HG03558 (cell line): ENCODE data around the gene GPC6.

ENCODE experiments used
- ATAC-seq: cut with Tn5 transposase; IDR thresholded peaks from one replicate; pipeline ENCODE4 v1.9.1; 2021; ENCODE audit warnings: moderate number of reproducible peaks; ENCODE audit not compliant: unreplicated experiment; ENCODE audit errors: extremely low read depth

The GPC6 gene

DNA sequence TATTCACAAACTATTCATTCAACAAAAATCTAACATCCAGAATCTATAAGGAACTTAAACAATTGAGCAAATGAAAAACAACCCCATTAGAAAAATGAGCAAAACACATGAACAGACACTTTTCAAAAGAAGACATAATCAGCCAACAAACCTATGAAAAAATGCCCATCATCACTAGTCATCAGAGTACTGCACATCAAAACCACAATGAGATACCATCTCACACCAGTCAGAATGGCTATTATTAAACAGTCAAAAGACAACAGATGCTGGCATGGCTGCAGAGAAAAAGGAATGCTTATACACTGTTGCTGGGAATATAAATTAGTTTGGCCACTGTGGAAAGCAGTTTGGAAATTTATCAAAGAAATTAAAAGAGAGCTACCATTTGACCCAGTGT, 487.6 kb downstream of the GPC6 start:
- ATAC-seq = no peak

DNA sequence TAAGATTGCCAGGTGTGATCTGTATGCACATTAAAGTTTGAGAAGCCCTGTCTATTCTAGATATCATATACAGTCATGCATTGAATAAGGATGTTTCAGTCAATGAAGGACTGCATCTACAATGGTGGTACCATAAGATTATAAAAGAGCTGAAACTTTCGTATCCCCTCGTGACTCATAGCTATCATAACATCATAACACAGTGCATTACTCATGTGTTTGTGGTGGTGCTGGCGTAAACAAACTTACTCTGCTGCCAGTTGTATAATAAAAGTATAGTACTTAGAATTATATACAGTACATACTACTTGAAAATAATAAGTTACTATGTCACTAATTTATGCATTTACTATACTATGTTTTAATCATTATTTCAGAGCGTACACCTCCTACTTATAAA, 489.3 kb downstream of the GPC6 start:
- no peak for ATAC-seq

DNA sequence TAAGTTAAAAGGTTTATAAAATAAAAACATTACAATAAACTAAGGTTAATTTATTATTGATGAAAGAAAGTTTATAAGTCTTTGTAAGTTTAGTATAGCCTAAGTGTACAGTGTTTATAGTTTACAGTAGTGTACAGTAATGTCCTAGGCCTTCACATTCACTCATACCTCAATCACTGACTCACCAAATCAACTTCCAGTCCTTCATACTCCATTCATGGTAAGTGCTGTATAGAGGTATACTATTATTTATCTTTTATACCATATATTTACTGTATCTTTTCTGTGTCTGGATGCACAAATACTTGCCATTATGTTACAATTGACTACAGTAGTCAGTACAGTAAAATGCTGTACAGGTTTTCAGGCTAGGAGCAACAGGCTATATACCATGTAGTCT, 490.0 kb downstream of the GPC6 start:
- no peak for ATAC-seq

DNA sequence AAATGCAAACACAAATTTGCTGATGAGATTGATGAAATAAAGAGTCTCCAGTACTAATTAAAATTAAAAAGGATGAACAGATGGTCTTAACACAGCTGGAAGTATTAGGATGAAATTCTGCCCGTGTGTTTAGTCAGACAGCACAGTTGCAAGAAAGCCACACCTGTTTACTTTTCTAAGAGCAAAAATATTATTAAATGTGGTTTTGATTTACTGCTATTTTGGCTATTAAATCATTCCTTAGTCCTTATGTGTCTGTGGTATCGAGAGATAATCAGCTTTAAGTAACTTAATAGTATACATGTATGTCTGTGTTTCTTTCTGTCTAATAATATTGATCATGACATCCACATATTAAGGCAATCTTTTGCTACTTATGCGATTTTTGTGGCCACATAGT, 494.9 kb downstream of the GPC6 start:
- ATAC-seq = no peak

DNA sequence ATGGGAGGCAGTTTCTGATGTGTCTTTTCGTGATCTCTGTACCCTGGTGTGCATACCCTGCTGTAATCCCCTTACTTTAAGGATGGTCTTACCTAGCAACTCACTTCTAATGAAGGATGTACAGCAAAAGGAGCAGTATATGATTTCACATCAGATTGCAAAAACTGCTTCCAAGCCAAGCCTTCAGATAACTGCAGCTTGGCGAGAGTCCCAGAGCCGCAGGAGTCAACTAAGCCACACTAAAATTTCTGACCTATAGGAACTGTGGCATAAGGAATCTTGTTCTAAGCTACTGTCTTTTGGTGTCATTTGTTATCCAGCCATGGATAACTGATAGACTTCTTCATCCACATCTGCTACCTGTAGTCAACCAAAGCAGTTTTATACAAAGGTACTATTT, 496.7 kb downstream of the GPC6 start:
- no peak for ATAC-seq

DNA sequence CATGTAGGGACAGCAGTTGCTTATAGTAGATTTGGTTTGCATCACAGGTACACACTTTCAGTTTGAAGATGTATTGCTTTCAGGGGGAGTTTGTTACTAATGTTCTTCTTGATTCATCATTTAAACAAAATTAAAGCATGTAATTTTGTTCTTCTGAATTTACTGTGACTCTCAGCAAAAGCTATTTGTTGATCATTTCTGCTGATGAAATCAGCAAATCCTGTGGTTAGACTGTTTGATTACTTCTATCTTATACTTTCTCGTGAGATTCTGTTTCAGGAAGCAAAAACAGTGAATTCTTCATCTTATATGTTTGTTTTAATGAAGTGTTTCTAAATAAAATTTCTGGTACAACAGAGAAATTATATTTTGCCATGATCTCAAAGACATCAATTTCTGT, 497.6 kb downstream of the GPC6 start:
- ATAC-seq = no peak

DNA sequence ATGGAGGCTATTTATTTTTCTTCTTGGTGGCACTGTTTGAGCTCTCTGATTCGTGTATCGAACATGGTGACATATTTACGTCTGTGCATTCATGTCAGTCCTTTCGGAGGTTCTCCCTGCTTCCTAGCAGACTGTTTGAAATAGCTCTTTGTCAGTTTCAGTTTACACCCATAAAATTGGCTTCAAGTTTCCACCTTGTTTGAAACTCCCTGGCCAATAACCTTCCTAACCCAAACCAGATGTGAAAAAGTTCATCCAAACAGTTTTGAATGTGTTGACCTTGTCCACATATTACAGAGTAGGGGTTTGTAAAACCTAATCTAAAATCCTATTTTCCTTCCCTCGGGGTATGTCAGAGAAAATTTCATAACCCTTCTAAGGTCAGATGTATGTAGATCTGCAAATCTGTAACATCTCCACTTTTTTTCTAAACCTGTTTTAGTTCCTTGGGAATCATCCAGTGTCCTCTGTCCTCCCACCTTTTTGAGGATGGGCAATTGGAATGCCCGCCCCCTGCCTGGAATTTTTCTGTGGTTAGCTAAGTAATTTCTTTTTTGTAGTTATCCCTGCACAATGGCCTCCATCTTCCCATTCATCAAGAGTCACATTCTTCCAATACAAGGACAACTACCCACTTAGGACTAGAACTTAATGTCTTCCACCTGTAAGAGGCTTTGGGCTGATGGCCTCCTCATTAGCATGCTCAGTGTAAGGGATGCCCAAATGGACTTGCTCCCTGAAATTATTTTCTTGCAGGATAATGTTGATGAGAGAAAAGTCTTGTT, 499.8 kb downstream of the GPC6 start:
- no peak for ATAC-seq

DNA sequence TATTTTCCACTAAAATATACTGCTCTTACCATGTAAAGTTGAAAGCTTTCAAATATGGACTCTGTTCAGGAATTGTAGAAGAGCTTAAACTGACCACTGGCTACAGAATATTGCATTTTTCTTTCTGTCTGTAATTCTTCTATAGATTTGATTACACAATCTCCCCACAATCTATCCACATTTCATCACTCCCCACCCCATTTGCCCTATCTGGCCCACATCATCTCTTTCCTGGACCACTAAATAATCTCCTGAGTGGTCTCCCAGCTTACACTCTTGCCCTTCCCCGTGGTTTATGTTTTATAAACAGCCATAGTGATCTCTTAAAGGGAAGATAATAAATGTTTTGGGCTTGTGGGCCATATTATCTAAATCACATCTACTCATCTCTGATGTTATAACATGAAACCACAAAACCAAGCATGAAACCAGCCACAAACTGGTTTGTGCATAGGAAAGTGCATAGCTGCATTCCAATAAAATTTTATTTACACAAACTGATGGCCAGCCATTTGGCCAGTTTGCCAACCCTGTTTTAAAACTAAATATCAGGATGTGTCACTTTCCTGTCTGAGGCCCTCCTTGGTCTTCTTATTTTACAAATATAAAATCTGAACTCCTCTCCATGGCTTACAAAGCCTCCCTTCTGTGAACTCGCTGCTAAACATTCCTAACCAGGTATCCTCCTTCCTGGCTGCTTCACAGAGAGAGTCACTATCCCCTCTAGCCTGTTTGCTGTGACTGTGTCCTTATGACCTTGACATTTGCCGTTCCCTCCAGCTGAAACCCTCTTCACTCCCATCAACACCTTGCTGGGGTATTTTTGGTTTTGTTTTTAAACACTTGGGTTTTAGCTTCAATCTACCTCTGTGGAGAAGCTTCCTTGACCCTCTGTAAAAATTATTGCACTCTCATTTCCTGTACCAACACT, 500.9 kb downstream of the GPC6 start:
- no peak for ATAC-seq

DNA sequence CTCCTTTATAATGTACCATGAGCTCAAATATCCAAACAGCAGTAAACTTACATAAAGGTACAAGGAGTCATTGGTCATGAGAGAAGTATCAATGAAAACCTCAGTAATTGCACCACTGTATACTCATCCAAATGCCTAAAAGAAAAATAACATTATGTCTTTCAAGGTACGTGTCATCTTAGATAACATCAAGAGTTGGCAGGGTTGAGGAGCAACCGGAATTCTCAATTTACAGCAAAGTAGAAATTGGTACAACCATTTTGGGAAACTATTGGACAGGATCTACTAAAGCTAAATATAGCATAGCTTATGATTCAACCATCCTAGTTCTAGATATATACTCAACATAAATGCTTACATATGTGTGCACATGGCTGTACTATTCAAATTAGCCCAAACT, 502.8 kb downstream of the GPC6 start:
- ATAC-seq = no peak

DNA sequence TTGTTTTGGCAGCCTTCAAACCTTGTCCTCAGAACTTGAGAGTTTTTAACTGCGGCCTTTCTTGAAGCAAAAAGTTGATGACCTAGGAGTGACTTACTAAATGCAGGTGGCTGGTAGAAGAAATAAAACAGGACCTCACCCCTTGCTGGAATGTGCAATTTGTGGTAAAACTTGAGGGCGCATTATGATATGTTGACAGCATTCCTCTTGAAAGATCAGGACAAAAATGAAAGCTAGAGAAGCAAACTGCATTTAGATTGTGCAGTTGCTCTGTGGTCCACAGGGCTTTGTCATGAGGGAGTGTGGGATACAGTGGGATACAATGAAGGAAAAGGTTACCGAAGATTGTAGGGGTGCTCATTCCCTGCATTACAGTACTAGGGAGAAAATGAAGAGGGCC, 504.2 kb downstream of the GPC6 start:
- ATAC-seq = no peak

DNA sequence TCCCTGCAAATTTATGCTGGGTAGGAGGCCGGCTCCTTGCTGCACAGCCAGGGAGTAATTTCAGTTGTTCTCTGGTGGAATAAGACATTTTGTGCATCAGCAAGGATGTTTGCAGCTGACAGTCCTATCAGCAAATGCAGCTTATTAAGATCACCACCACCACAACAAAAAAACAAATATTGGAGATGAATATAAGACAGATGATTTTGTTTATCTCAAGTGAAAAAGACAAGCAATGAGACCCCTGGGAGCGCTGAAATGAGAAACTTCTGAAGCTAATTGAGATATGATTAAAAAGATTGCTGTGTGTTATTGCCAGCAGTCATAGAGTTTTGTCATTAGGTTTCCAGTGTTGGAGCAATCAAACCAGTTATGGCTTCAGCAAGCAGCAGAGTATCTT, 505.6 kb downstream of the GPC6 start:
- no peak for ATAC-seq

DNA sequence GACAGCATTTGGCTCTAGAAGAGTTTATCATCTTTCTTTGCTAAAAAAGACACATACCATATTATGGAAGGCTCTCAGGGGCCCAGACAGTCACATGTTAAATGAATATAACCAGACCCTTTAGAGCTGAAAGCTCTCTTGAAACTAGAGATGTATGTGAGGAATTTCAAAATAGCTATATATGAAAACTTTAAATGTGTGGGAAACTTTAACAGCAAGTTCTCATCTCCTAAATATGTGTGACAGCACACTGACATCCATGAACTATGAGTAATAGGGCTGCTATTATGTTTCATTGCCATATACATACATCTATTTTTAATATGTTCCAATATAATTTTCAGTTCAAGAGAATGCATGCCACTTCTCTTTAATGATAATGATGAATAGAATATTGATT, 509.5 kb downstream of the GPC6 start:
- no peak for ATAC-seq

DNA sequence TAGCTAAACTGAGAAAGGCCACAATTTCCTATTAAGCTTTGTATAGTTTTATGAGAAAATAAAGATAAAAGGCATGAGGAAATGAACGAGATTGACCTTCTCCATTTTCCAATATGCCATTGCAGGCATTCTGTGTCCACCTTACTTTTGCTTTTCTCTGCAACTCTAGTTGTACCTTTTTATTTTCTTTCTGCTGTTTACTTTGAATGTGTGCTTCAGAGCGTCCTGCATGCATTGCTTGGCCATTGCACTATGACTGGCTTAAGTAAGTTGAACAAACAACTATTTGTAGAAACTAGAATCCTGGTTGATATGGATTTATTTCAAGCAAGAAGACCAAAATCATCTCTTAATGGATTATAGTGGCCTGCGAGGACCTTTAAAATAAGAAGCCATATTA, 510.3 kb downstream of the GPC6 start:
- no peak for ATAC-seq

DNA sequence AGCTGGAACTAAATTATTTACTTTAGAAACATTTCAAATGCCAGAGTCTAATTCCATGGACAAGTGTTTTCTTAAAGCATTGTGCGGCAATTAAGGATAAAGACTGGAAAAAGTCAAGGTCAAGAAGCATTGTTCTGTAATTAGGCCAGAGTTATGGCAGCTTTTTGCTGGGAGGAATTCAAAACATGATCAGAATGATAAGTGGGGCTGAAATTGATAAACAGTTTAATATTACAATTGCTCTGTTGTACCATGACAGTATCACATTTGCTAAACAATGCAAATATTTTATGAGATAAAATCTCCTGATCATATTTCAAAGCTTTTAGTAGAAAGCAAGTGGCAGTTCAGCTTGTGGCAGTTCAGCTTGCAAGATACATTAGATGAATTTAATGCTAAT, 513.7 kb downstream of the GPC6 start:
- ATAC-seq = no peak

DNA sequence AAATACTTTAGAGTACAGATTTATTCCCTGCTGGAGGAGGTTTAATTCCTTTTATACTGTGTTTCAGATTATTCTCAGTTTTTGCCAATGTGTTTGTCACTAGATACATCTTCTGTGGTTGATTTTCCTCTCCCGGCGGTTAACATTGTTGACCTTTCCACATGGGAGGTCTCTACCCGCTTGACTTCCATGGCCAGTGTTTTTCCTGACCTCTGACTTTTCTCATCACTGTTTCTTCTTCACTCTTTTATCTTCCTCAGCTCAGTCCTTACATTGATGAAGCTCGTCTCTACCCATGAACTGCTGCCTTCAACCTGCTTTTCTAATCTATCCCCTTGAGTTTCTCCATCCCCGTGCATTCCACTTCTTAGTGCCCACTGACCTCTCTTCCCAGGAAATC, 517.4 kb downstream of the GPC6 start:
- no peak for ATAC-seq

DNA sequence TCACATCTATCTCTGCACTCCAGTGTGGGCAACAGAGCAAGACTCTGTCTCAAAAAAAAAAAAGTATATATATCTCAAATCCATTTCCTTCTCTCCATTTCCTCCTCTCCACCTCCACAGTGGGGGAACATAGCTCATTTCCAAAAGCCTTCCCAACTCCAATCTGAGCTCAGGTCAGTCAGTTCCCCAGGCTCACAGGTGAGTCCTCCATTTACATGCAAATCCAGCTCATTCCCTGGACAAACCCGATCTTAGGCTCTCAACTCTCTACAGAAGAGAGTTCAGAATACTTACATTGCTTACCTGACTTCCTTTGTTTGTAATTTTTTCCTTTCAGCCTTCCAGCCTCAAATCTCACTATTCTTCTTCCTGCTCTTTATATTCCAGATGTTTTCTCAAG, 518.3 kb downstream of the GPC6 start:
- no peak for ATAC-seq

DNA sequence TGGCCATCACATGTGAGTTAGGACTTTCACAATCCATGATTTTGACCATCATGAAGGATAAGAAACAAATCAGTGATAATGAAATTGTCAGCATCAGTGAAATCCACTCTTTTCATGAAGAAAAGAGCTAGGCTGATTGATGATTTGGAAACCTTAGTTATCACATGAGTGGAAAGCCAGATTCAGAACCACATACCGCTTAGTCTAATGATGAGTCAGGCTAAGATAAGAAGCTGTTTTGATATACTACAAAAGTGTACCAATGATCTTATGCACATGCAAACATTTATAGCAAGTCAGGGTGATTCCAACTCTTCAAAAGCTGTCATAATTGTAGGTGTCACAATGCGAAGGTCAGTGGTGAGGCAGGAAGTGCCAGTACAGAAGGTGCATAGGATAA, 519.3 kb downstream of the GPC6 start:
- no peak for ATAC-seq

DNA sequence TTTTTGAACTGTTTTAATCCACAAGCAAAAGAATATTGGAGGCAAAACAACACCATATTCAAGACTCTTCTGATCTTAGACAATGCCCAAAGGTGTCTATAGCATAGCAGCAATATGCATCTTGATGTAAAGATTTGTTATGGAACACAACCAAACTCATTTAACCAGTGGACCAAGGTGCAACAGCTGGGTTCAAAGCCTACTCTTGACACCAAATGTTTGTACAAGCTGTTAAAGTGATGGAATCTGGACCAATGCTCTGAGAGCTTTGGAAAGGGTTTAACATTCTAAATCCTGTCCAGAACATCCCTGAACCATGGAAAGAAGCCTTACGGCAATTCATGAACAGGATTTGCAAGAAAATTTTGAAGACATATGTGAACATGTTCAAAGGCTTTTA, 520.0 kb downstream of the GPC6 start:
- ATAC-seq = no peak

DNA sequence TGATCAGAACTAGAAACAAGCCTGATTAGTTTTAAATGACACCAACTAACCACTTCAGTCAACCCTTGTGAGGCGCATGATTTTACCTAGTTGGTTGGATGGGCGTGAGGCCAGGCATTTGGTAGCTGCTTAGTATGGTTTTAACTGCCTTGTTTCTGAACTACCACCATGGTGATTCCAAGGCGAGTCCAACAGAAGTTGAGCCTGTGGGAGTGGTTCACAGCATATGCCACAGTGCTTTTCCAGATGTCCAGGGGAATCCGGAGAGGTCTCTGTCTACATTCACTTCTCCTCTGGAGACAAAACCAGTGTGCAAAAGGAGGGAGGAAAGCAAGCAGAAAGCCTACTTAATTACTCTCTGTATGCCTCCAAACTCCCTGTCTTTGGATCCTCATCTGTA, 524.1 kb downstream of the GPC6 start:
- ATAC-seq = no peak

DNA sequence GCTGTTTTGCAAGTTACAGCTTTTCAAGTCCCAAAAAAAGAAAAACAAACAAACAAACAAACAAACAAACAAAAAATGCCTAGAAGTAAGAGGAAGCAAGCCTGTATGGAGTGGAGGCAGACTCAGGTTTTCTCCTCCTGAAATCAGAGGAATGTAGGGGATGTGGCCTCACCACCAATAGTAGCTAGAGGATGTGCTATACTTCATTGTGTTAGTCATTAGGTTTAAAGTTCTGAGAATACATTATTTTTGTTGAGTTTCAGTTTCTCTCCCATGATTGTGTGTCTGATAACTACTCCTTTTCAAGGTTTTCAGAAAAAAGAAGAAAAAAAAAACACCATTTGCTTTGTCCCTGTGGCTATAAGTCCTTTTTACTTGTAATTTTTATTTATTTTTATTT, 524.5 kb downstream of the GPC6 start:
- ATAC-seq = no peak

DNA sequence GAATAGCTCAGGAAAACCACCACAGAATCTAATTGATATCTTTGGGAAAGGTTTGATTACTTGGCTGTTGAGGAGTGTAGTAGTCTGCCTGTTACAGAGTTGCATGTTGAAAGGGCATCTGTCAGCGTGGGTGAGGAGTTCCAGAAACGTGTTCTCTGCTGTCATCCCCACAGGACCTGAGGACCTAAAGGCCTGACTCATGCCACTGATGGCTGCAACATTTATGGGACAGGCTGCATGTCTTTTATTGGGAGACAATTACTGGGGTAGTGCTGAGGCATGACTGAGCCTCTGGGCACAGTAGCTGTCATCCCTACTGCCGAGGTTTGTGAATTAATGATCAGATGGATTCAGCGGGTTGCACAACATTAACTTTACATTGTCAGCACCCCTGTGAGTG, 525.9 kb downstream of the GPC6 start:
- ATAC-seq = no peak

DNA sequence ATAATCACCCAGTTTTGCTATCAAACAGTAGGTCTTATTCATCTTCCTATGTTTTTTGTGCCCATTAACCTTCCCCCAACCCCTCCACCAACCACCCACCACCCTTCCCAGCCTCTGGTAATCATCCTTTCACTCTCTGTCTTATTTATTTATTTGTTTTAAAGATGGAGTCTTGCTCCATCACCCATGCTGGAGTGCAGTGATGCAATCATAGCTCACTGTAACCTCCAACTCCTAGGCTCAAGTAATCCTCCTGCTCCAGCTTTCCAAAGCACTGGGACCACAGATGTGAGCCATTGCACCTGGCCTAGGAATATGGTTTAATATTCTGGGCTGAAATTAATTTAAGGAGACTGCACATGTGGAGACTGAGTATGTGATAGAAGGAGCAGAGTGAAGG, 527.0 kb downstream of the GPC6 start:
- ATAC-seq = no peak
